HepG2 (cell line): ENCODE data around the gene INTS6L. TPM values are rescaled to one million over a fixed set of nuclear protein-coding genes. Genes with fewer than 3 reads are reported as not detected.

Experiments used
- ATAC-seq: fragments of 200-7000 bp; cut with Tn5 transposase; 3 replicates; pipeline ENCODE4 v1.9.1; 2020; ENCODE audit warnings: mild to moderate bottlenecking, moderate library complexity
- BruUV-seq: library from RNA; stranded (reverse); fragments of 400-500 nt; replicated peaks from 2 replicates; lab custom pipeline; 2021; lab: Mats Ljungman, UMichigan
- CTCF ChIA-PET: fragments of 300-600 bp; formaldehyde crosslinking; extraction: SDS; loops from one replicate; lab custom pipeline; 2021; ENCODE audit warnings: low total read pairs, inconsistent platforms, low intra/inter-chr PET ratio; lab: Yijun Ruan, JAX
- POLR2A ChIA-PET: fragments of 350-600 bp; sonication (Branson Sonifier 250); formaldehyde crosslinking; loops from one replicate; lab custom pipeline; 2020; ENCODE audit warnings: antibody characterized with exemption, inconsistent platforms; lab: Yijun Ruan, JAX
- DNase-seq: peaks from one replicate; pipeline ENCODE4 v3.0.0-alpha.2; 2015; ENCODE audit warnings: low spot score
- FAIRE-seq: peaks from 3 replicates; lab custom pipeline; 2011; peaks lifted over from hg19 to GRCh38; lab: Jason Lieb, UNC
- H2AFZ ChIP-seq: one replicate; pipeline ENCODE4 v1.6.1; 2011; ENCODE audit warnings: low read length, inconsistent platforms
- H3K27ac ChIP-seq: fragments of 300-600 bp; 3 replicates; pipeline ENCODE4 v1.8.0; 2011; ENCODE audit warnings: mixed run types, mild to moderate bottlenecking, mixed read lengths, low read length, inconsistent platforms; ENCODE audit not compliant: insufficient read depth; ENCODE audit errors: extremely low read length
- H3K27me3 ChIP-seq, 2 experiments: fragments of 200-600 bp in 1 of 2; 2 replicates in 1 of 2; 3 replicates in 1 of 2; pipeline versions ENCODE4 v1.6.0 to v1.8.0; 2011; ENCODE audit warnings: low read length in 2 of 2, mild to moderate bottlenecking in 2 of 2, moderate library complexity in 2 of 2, inconsistent platforms in 1 of 2; ENCODE audit not compliant: insufficient read depth in 2 of 2, control insufficient read depth in 1 of 2
- H3K36me3 ChIP-seq, 2 experiments: fragments of 200-600 bp in 1 of 2; replicated peaks in 1 of 2; 2 replicates in 1 of 2; 3 replicates in 1 of 2; pipeline versions ENCODE4 v1.5.1 to v1.8.0; 2011; ENCODE audit warnings: low read length in 2 of 2, inconsistent platforms in 1 of 2; ENCODE audit not compliant: insufficient read depth in 2 of 2, control insufficient read depth in 1 of 2
- H3K4me1 ChIP-seq: 2 replicates; pipeline ENCODE4 v1.5.1; 2012; ENCODE audit warnings: low read length, inconsistent platforms; ENCODE audit not compliant: insufficient read depth
- H3K4me2 ChIP-seq: 2 replicates; pipeline ENCODE4 v1.6.0; 2011; ENCODE audit warnings: low read depth, low read length, inconsistent platforms
- H3K4me3 ChIP-seq, 3 experiments: fragments of 200-600 bp in 1 of 3; sonication (generic), shearing (Covaris generic) in 1 of 3; replicated peaks in 1 of 3; 2 replicates each; pipeline ENCODE4 v1.5.1; 2011 to 2016; ENCODE audit warnings: low read length in 3 of 3, inconsistent platforms in 2 of 3, low read depth in 2 of 3, mild to moderate bottlenecking in 2 of 3, control low read depth in 1 of 3, mixed read lengths in 1 of 3; ENCODE audit not compliant: insufficient read depth in 1 of 3
- H3K79me2 ChIP-seq: one replicate; pipeline ENCODE4 v1.6.1; 2011; ENCODE audit warnings: low read length, inconsistent platforms; ENCODE audit not compliant: insufficient read depth
- H3K9ac ChIP-seq: 2 replicates; pipeline ENCODE4 v1.6.0; 2011; ENCODE audit warnings: mild to moderate bottlenecking, low read depth, low read length, inconsistent platforms; ENCODE audit not compliant: insufficient read depth
- H3K9me3 ChIP-seq: 2 replicates; pipeline ENCODE4 v1.5.1; 2012; ENCODE audit warnings: mild to moderate bottlenecking, low read length
- H4K20me1 ChIP-seq: 2 replicates; pipeline ENCODE4 v1.6.0; 2011; ENCODE audit warnings: inconsistent platforms, mild to moderate bottlenecking, low read length, moderate library complexity; ENCODE audit not compliant: insufficient read depth
- ARNT2 ChIP-seq: sonication (generic); formaldehyde crosslinking; IDR thresholded peaks from 2 replicates; pipeline ENCODE4 v1.8.0; 2022; ENCODE audit warnings: mild to moderate bottlenecking, low read depth, missing genetic modification reagents, moderate library complexity
- ELF4 ChIP-seq: sonication (generic); formaldehyde crosslinking; IDR thresholded peaks from 2 replicates; pipeline ENCODE4 v1.5.0; 2020; ENCODE audit warnings: missing genetic modification reagents, mild to moderate bottlenecking, moderate library complexity, borderline replicate concordance
- FOXJ3 ChIP-seq: sonication (generic); formaldehyde crosslinking; IDR thresholded peaks from 2 replicates; pipeline ENCODE4 v1.4.0; 2020; ENCODE audit warnings: missing genetic modification reagents, mild to moderate bottlenecking, borderline replicate concordance
- HOXA3 ChIP-seq: sonication (generic); formaldehyde crosslinking; IDR thresholded peaks from 2 replicates; pipeline ENCODE4 v1.5.0; 2020; ENCODE audit warnings: missing genetic modification reagents
- NFIB ChIP-seq: sonication (generic); formaldehyde crosslinking; IDR thresholded peaks from 2 replicates; pipeline ENCODE4 v1.9.0; 2021; ENCODE audit warnings: missing genetic modification reagents, mild to moderate bottlenecking, borderline replicate concordance
- NFKBIZ ChIP-seq: IDR thresholded peaks from 2 replicates; pipeline ENCODE4 v1.6.1; 2018; ENCODE audit warnings: missing genetic modification reagents, missing compliant biosample characterization
- RAD51 ChIP-seq: fragments of 450-650 bp; IDR thresholded peaks from 2 replicates; pipeline ENCODE4 v1.6.1; 2016; ENCODE audit warnings: borderline replicate concordance
- RNF2 ChIP-seq: fragments of 450-650 bp; conservative IDR thresholded peaks from 2 replicates; pipeline ENCODE4 v1.6.1; 2016; ENCODE audit warnings: low read depth
- ZNF256 ChIP-seq: sonication (generic); formaldehyde crosslinking; conservative IDR thresholded peaks from 2 replicates; pipeline ENCODE4 v1.4.0; 2020; ENCODE audit warnings: missing genetic modification reagents
- ZNF773 ChIP-seq: sonication (generic); formaldehyde crosslinking; IDR thresholded peaks from 2 replicates; pipeline ENCODE4 v1.4.0; 2020; ENCODE audit warnings: missing genetic modification reagents, borderline replicate concordance
- ZNF83 ChIP-seq: sonication (generic); formaldehyde crosslinking; IDR thresholded peaks from 2 replicates; pipeline ENCODE4 v1.4.0; 2020; ENCODE audit warnings: missing genetic modification reagents, mild to moderate bottlenecking, borderline replicate concordance
- WGBS: methylation state at CpG from one replicate; pipeline ENCODE4 v1.1.6; 2017; ENCODE audit warnings: low lambda C conversion rate; 5-methylcytosine and 5-hydroxymethylcytosine counted together
- in situ Hi-C: cut with HindIII; loops from 2 replicates; pipeline ENCODE4 v1.10.0; 2017; ENCODE audit warnings: low pct_unique_long_range_greater_than_20kb; ENCODE audit not compliant: extremely low pct_ligation_motif_present
- intact Hi-C: fragments of 100-400 bp; cut with micrococcal nuclease; formaldehyde crosslinking; loops from one replicate; pipeline ENCODE4 v1.10.0; 2022; ENCODE audit not compliant: unreplicated experiment
- polyA plus RNA-seq, 8 experiments: library from polyadenylated mRNA; depleted of rRNA in 3 of 8; stranded (reverse) in 7 of 8; unstranded in 1 of 8; fragments of >200 nt; fragmentation: Illumina TruSeq in 4 of 8; extraction: Trizol in 4 of 8; gene quantifications; 2 replicates each; pipeline versions ENCODE4 v1.2.1 to v1.2.3, GENCODE V29; 2011 to 2016; ENCODE audit warnings: low read depth in 4 of 8, missing spikeins in 1 of 8, mixed read lengths in 1 of 8; ENCODE audit not compliant: insufficient read depth in 1 of 8
- total RNA-seq, 5 experiments: library from RNA; depleted of rRNA; stranded (reverse); fragments of >200 nt; fragmentation: Illumina TruSeq; extraction: Trizol; gene quantifications; 2 replicates each; pipeline ENCODE4 v1.2.3, GENCODE V29; 2016; ENCODE audit warnings: low read depth in 1 of 5
- TF ChIP-seq, protein P1 (sequence below): sonication (generic); formaldehyde crosslinking; IDR thresholded peaks from 2 replicates; pipeline ENCODE4 v1.4.0; 2020; ENCODE audit warnings: missing genetic modification reagents
- TF ChIP-seq, protein P2 (sequence below): sonication (generic); formaldehyde crosslinking; IDR thresholded peaks from 2 replicates; pipeline ENCODE4 v1.5.0; 2020; ENCODE audit warnings: missing genetic modification reagents
- TF ChIP-seq, protein P3 (sequence below): sonication (generic); formaldehyde crosslinking; IDR thresholded peaks from 2 replicates; pipeline ENCODE4 v1.4.0; 2020; ENCODE audit warnings: low read depth, mild to moderate bottlenecking, missing genetic modification reagents
- TF ChIP-seq, protein P4 (sequence below): IDR thresholded peaks from 2 replicates; pipeline ENCODE4 v1.6.1; 2016; ENCODE audit warnings: low read depth, control low read depth

The INTS6L gene
- total and polyA plus RNA-seq, 2 of the 13 experiments (the other 11 are each of a cell fraction or from before 2014, with no cell fraction given): not detected

DNA sequence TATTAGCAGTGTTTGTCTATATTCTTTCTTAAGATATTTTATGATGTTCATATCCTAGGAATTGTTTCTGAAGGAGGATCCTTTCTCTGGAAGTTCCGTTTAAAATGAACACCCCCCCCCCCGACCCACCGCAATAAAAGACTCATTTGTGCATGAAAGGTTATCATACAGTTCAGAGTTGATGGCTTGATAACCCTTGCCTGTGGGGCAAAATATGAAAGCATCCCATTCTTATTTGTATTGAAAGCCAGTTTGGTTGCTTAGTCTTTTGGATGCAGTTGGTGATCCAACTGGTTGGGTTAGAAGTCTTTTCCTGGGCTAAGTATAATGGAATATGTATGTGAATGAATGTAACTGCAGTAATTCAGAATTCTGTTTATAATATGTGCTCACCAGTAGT is 8.3 kb downstream of the INTS6L start (continued):
- TF ChIP-seq, protein P1, sequence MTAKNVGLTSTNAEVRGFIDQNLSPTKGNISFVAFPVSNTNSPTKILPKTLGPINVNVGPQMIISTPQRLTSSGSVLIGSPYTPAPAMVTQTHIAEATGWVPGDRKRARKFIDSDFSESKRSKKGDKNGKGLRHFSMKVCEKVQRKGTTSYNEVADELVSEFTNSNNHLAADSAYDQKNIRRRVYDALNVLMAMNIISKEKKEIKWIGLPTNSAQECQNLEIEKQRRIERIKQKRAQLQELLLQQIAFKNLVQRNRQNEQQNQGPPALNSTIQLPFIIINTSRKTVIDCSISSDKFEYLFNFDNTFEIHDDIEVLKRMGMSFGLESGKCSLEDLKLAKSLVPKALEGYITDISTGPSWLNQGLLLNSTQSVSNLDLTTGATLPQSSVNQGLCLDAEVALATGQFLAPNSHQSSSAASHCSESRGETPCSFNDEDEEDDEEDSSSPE (CRISPR knock-in tag): no peak
- no peak for TF ChIP-seq ARNT2
- no peak for TF ChIP-seq ZNF256 (CRISPR knock-in tag)
- no peak for TF ChIP-seq NFKBIZ (CRISPR knock-in tag)
- TF ChIP-seq, protein P2, sequence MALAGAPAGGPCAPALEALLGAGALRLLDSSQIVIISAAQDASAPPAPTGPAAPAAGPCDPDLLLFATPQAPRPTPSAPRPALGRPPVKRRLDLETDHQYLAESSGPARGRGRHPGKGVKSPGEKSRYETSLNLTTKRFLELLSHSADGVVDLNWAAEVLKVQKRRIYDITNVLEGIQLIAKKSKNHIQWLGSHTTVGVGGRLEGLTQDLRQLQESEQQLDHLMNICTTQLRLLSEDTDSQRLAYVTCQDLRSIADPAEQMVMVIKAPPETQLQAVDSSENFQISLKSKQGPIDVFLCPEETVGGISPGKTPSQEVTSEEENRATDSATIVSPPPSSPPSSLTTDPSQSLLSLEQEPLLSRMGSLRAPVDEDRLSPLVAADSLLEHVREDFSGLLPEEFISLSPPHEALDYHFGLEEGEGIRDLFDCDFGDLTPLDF (CRISPR knock-in tag): no peak
- TF ChIP-seq ZNF773 (CRISPR knock-in tag): no peak
- TF ChIP-seq, protein P3, sequence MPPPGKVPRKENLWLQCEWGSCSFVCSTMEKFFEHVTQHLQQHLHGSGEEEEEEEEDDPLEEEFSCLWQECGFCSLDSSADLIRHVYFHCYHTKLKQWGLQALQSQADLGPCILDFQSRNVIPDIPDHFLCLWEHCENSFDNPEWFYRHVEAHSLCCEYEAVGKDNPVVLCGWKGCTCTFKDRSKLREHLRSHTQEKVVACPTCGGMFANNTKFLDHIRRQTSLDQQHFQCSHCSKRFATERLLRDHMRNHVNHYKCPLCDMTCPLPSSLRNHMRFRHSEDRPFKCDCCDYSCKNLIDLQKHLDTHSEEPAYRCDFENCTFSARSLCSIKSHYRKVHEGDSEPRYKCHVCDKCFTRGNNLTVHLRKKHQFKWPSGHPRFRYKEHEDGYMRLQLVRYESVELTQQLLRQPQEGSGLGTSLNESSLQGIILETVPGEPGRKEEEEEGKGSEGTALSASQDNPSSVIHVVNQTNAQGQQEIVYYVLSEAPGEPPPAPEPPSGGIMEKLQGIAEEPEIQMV (CRISPR knock-in tag): no peak
- TF ChIP-seq NFIB (CRISPR knock-in tag): no peak
- no peak for TF ChIP-seq HOXA3 (CRISPR knock-in tag)
- TF ChIP-seq ZNF83: no peak
- no peak for TF ChIP-seq RNF2

DNA sequence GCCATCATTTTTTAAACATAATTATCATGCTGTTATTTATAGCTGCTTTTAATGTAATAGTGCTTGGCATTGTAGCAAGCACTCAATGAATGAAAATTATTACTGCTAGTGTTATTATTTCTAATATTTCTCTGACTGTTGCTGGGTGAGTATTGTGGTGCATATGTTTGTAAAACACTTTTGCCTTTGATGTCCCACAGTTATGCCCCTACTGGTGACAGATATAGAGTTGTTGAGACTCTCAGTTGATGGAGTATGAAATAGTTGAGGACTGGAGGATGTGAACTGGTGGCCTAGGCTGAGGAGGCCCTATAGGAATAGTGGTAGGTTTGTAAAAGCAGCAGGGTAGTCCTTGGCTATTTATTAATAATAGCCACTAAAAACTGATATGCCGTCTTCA is 9.6 kb downstream of the INTS6L start:
- Histone ChIP-seq H3K27me3 (no peaks in the 10 kb centered on the region), H3K4me1 (no peaks in the 10 kb centered on the region), H3K36me3 (no peaks in the 10 kb centered on the region), H3K9me3 (no peaks in the 10 kb centered on the region), H2AFZ (no peak overlapping the region), H4K20me1 (no peaks in the 10 kb centered on the region), H3K9ac (no peak overlapping the region), H3K4me2 (no peak overlapping the region), H3K4me3 (no peak overlapping the region), H3K79me2 (no peaks in the 10 kb centered on the region), H3K27ac (no peak overlapping the region)
- intact Hi-C loops (no loop called here), in situ Hi-C loops (no loop called here)
- TF ChIP-seq FOXJ3 (CRISPR knock-in tag): no peak
- TF ChIP-seq RAD51: no peak
- TF ChIP-seq ELF4 (CRISPR knock-in tag): no peak
- TF ChIP-seq, protein P4, sequence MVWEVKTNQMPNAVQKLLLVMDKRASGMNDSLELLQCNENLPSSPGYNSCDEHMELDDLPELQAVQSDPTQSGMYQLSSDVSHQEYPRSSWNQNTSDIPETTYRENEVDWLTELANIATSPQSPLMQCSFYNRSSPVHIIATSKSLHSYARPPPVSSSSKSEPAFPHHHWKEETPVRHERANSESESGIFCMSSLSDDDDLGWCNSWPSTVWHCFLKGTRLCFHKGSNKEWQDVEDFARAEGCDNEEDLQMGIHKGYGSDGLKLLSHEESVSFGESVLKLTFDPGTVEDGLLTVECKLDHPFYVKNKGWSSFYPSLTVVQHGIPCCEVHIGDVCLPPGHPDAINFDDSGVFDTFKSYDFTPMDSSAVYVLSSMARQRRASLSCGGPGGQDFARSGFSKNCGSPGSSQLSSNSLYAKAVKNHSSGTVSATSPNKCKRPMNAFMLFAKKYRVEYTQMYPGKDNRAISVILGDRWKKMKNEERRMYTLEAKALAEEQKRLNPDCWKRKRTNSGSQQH (CRISPR knock-in tag): no peak
- BruUV-seq: no TSS peak
- WGBS: 0% methylated on average over 1 of the region's 1 CpG
- POLR2A ChIA-PET: no interaction called here
- no peak for ATAC-seq
- CTCF ChIA-PET: no interaction called here
- FAIRE-seq: no peak
- DNase-seq: no peak
